Renal pelvis (tissue), 12 donors: ENCODE results near the gene KSR1. TPM values are rescaled to one million over a fixed set of nuclear protein-coding genes. Genes with fewer than 3 reads are reported as not detected.
A peak's percentile ranks its signal among the peaks of the same experiment; 100 is the strongest.
"Not testable (repeated sequence)": the region's sequence is repeated elsewhere in the genome, so short reads cannot be mapped to it uniquely, and the experiment has no call there.

Experiments used
- DNase-seq: peaks from one replicate; pipeline ENCODE4 v3.0.0-alpha.2; 2013
- long read RNA-seq, 16 experiments: transcript quantifications; one replicate each; lab custom pipeline, GENCODE V29; 2026
- polyA plus RNA-seq, 3 donors: library from polyadenylated mRNA; unstranded; fragments of 120-200 nt; gene quantifications; one replicate each; pipeline ENCODE4 v1.2.1, GENCODE V29; 2013; ENCODE audit not compliant: insufficient read length in 3 of 3

The KSR1 gene
- polyA plus RNA-seq, result 10 to 100 TPM; 44.8 to 79.0 (median 77.5) TPM
- long read RNA-seq, donor 1, result 0 reads
- long read RNA-seq, donor 2, partial matches to known transcripts, result 0 of 1 reads
- long read RNA-seq, donor 2, other reads (novel, unspliced or antisense), result 0 of 1 reads
- long read RNA-seq, donor 3, partial matches to known transcripts, result 0 of 1 reads
- long read RNA-seq, donor 3, other reads (novel, unspliced or antisense), result 0 of 1 reads
- long read RNA-seq, donor 4, partial matches to known transcripts, result 0 of 1 reads
- long read RNA-seq, donor 4, other reads (novel, unspliced or antisense), result 0 of 1 reads
- long read RNA-seq, donor 5, result 0 reads
- long read RNA-seq, donor 6, partial matches to known transcripts, result 6 of 6 reads
- long read RNA-seq, donor 6, other reads (novel, unspliced or antisense), result 0 of 6 reads
- long read RNA-seq, donor 7, partial matches to known transcripts, result 7 of 9 reads
- long read RNA-seq, donor 7, other reads (novel, unspliced or antisense), result 0 of 9 reads
- long read RNA-seq, donor 8, result 0 reads
- long read RNA-seq, donor 9, partial matches to known transcripts, result 0 of 1 reads
- long read RNA-seq, donor 9, other reads (novel, unspliced or antisense), result 0 of 1 reads
- long read RNA-seq, donor 10, partial matches to known transcripts, result 0 of 9 reads
- long read RNA-seq, donor 10, other reads (novel, unspliced or antisense), result 7 of 9 reads
- long read RNA-seq, donor 11, result 0 reads
- long read RNA-seq, donor 12, partial matches to known transcripts, result 9 of 11 reads
- long read RNA-seq, donor 12, other reads (novel, unspliced or antisense), result 0 of 11 reads
- long read RNA-seq, donor 13, partial matches to known transcripts, result 0 of 2 reads
- long read RNA-seq, donor 13, other reads (novel, unspliced or antisense), result 0 of 2 reads
- long read RNA-seq, donor 14, result 0 reads
- long read RNA-seq, donor 15, result 0 reads
- long read RNA-seq, donor 16, result 0 reads

DNA sequence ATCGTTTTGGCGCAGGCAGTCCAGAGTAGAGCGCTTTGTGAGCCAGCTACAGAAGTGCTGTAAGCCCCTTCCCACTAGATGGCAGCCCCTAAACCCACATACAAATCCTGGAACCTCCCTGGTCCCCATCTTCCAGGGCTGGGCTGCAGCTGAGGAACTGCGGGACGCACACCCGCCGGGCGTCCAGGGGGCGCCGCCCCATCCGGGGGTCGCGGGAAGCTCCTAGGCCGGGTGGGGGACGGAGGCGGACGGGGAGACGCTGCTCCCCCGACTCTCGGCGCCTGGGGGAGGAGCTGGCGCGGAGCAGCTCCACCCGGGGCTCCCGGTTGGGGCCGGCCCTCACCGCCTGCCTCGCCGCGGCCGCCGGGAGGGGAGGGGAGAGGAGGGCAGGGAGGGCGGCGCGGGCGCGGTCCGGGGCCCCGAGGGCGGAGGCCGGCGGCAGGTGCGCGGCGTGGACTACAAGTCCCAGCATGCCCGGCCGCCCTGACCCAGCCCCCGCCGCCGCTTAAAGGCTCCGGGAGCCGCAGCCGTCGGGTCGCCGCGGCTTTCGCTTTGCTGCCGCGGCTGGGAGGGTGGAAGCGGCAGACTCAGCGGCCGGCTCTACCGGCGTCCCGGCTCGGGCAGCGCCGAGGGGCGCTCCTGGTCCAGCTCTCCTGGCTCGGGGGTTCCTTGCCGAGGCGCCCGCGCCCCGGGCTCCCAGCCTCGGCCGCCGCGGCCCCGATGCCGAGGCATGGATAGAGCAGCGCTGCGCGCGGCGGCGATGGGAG lies at the start of gene KSR1:
KSR1 (plus strand) TSS at position 535 of the 767 bp plus-strand sequence; CDS start at position 731, 196 bp downstream.
- peak; percentile 89 for DNase-seq

DNA sequence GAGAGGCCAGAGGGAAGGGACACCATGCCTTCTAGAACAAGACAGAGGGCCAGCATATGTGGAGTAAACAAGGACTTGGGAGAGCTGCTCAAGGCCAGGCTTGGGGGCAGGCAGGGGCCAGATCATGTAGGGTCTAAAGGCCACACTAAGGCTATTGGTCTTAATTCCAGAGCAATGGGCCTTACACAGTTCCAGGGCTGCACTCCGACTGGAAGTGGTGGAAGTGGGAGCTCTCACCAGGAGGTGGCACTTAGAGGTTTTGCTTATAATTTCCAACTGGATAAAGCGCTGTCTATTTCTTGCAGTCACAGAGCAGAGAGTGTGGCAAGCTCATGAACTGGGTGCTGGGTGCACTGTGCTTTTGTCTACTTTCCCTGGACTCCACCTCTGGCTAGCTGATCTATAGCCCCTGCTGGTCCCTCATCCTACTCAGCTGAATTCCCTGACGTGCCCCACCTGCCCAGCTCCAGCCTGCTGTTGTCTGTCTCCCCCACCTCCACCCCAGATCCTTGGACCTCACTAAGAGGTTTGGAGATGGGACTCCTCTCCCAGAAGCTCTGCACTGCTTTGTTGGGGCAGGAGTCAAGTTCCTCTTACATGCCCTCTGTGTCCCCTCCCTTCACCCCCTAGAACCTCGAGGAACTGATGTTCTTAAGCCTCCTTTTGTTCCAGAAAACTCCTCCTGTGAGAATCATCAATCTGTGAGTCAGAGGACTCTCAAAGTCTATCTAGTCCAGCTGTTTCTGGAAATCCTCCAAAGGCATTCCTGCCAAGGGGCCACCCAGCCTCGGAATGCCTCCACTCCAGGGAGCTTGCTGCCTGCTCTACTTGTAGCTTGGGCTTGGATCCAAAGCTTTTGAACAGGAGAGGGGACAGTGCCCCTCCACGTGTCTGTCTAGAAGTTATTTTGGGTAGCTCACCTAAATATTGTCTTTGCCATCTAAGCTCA lies 48.1 kb upstream of the KSR1 start:
- DNase-seq, result no peak

DNA sequence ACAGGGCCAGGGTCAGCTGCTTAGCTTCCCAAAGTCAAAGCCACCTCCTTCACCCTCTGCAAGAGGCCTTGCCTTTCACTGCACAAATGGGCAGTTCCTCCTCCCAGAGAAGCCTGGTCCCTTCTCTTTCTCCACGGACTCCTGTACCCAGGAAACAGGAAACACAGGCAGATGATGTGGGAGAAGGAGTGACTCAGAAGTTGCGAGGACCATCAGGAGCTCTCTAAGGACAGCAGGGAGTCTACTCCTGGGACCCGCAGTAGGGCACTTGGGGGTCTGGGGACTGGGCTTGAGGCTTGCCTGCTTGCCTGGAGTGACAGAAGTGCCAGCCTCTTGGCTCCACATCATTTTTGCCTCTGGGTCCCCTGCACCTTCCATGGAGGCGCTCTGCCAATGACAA lies 47.4 kb upstream of the KSR1 start:
- no peak for DNase-seq

DNA sequence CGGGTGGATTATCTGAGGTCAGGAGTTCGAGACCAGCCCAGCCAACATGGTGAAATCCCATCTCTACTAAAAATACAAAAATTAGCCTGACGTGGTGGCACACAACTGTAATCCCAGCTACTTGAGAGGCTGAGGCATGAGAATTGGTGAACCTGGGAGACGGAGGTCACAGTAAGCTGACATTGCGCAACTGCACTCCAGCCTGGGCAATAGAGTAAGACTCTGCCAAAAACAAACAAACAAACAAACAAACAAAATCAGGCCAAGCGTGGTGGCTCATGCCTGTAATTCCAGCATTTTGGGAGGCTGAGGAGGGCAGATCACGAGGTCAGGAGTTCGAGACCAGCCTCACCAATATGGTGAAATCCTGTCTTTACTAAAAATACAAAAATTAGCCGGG lies 44.1 kb upstream of the KSR1 start:
- DNase-seq, result not testable (repeated sequence)

DNA sequence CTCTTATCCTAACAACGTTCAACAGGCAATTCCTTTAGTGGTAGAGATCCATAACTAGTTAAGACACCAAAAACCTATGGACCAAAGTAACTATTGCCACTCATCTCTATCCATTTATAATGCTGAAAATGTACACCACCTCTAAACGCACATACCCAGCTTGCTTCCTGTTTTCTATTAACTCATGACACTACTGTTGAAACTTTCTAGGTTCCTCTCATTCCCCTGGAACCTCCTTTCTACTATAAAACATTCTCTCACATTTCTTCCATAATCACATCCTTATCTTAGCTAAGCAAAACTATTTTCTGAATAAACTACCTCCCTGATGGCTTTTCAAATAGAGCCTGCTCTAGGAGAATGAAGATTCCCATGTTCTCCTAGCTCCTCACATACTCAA lies 42.9 kb upstream of the KSR1 start:
- DNase-seq, result no peak

DNA sequence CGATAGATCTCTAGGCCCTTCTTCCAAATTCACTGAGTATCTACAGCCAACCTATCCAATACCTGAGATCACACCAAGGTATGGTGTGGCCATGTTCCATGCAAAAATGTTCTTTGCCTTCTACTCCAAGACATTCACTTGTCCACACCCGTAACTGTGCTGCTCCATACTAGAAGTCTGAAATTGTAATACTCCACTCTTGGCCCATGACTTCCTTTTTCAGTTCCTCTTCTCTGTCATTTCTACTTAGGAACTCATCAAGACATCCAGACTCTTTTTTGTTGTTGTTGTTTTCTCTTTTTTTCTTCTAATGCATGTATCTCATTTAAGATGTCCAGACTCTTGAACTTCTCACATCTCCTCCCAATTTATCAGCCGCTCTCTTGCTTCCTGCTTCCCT lies 42.5 kb upstream of the KSR1 start:
- no peak for DNase-seq

DNA sequence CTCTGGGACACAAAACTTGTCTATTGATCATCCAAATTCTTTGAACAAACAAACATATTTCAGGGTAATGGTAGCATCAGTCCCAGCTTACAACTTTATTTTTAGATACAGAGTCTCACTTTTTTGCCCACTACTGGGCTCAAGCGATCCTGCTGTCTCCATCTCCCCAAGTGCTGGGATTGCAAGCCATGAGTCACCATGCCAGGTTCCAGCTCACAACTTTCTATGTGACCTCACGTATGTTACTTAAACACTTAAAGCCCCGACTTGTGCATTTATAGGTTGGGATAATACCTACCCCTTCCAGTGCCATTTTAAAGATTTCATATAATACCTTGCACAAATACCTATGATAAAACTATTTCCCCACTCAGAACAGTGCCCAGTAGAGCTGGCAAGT lies 42.0 kb upstream of the KSR1 start:
- no peak for DNase-seq

DNA sequence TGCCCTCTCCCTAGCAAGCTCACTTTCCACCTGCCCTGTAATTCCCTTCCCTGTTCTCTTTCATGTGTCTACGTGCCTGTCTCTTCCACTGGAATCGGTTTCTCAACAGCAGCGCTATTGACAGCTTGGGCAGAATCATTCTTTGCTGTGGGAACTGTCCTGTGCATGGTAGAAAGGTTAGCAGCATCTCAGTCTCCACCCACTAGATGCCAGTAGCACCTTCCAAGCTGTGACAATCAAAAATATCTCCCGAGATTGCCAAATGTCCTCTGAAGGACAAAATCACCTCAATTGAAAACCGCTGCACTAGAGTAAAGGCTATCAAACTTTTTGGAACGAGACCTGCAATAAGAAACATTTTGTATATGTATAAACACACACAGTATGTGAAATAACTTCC lies 41.6 kb upstream of the KSR1 start:
- DNase-seq, result no peak

DNA sequence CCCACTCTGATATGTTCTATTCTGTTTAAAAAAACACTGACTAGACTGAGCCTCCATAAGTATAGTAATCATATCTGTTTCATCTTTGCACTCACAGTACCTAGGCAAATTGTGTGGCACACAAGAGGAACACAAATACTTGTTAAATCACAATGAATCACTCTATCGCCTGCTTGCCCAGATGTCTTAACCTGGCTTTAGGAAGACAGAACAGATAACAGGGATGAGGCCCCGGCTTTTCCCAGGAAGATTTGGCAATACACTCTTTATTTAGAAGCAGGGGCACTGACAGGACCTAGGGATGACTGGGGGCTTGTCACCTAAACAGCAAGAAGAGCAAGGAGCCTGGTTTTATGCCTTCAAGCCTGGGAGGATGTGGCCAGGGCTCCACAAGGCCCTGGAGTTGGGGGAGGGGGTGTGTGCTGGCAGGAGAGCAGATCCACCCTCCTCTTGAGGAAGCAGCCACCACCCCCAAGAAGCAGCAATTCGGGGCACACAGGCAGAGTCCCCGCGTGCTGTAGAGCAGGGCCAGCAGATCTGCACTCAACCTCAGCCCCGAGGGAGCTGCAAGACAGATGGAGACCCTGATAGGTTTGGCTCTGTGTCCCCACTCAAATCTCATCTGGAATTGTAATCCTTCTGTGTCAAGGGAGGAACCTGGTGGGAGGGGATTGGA lies 41.0 kb upstream of the KSR1 start:
- DNase-seq, result no peak

DNA sequence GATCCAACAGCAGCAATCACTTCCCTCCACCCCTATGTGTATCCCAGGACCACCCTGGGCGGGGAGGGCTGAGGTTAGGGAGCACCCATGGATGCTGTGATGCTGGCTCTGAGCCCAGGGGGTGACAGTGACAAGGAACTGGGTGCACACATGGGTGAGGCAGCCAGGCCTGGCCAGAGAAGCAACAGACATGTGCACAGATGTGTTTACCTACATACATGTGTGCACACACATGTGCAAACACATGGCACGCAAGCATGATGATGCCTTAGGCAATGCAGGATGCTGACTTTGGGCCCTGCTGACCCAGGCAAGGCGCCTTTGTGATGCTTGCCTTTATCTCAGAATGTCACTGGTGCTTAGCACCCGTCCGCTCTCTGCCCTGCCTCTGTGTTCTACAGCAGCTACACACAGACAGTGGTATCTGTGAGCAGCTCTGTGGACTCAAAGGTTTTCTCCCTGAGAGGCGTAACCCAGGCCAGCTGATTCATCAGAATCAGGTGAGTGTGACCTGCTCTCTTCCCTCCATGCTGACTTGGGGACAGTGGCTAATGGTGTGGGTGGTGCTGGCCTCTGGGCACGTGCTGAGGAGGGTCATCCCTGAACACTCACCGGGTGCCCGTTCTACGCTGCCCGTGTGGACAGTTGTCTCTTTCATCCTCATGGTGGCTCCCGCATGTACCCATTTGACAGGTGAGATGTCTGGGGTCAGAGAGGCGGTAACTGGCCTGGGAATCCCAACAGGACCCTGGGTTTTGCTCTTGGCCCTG lies 38.5 kb upstream of the KSR1 start:
- no peak for DNase-seq

DNA sequence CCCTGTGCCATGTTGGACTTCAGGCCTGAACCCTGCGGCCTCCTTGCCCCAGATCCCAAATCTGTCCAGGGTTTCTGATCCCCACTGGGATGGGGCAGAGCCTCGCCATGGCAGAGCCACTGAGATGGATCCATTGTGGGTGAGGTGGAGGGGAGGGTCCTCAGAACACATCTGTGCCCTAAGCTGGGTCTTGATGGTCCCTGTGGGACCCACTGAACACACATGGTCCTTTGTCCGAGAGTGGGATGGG lies 38.0 kb upstream of the KSR1 start:
- no peak for DNase-seq

DNA sequence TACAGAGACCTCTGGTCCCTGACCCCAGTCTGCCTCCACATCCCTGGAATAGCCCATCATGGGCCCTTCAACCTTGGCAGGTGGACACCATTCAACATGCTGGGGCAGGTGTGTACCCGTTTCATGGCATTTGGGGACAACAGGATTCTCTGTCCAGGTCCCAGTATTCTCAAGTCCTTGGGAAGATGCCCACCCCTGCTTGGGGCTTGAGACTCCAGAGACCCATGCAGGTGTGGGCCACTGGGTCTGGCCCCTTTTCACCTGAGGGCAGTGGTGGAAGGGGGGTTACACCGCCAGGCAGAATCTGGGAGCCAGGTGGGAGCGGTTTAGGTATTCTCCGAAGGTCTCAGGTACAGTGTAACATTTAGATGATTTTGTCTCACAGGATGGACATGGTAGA lies 37.1 kb upstream of the KSR1 start:
- DNase-seq, result no peak

DNA sequence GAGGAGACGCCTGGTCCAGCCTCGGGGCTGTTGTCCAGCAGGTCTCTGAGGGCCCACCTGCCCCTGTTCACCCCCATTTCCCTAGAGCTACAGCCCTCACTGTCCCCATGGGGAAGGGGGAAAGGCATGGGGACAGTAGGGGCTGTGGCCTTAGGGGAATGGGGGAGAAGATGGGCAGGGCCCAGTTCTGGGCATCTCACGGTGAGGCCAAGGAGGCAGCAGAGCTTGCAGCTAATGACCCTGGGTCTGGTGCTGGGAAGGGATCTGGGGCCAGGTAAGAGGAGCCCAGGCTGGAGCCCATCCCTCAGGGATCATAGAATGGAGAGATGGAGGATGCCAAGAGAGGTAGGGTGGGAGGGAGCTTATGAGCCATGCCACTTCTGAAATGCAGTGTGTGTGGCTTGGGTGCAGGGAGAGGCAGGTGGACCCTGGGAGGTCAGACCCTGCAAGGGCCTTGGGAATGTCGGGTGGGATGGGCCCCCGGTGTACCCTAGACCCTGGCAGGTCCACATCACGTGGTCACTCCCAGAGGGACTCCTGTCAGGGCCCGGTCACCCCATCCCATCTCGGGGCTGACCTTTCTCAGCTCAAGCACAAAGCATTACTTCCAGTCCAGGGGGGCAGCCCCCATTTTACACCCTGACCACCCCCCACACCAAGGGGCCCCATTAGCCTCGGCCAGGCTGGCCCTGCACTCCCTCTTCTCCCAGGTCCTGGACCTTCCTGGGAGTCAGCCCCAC lies 35.9 kb upstream of the KSR1 start:
- no peak for DNase-seq

DNA sequence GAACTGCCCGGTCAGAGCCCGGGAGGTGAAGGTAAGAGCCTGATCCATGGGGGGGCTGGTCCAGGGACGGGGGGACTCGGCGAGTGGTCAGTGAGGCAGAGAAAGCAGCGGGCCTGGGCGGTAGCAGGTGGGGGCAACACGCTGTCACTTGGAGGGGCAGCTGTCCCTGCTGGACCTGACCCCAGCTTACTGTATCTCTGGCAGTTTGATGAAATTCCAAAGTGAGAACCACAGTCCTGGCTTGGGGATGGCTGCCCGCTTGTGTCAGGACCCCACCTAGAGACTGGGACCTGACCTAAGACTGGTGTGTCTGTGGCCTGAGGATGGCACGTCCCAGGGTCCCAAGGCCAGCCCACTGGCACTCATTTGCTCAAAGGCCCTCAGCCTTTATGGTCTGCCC lies 35.1 kb upstream of the KSR1 start:
- DNase-seq, result no peak

DNA sequence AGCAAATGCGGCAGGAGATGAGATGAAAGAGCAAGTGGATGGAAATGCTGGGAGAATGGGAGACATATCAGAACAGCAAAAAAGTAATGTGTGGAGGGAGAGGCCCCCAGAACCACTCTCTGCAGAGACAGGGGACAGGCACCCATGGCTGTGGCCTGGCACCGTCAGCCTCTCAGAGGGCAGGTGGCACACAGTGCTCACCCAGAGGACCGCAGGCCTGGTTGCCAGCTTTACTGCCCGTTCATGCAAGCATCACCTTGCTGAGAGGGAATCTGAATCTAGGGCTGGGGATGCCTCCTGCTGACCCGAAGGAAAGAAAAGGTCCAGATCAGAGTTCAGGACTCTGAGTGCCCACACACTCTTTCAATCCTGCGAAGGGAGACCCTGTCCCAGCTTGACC lies 34.6 kb upstream of the KSR1 start:
- not testable (repeated sequence) for DNase-seq

DNA sequence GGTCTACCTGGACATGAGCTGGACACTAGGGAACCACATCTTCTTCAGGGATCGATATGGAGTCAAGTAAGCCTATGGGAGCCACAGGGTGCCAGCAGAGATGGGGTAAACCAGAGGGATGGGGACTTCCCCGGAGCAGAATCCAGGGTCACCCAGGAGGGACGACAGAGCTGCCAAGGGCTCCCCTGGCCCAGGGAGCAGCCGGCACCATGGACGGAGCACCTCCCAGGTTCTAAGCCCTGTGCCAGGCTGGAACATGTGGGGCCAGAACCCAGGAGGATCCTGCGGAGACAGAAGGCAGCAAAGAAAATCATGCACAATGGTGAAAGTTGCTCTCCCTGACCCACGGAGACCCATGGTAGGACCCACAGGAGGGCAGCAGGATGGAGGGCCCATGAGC lies 33.6 kb upstream of the KSR1 start:
- no peak for DNase-seq

DNA sequence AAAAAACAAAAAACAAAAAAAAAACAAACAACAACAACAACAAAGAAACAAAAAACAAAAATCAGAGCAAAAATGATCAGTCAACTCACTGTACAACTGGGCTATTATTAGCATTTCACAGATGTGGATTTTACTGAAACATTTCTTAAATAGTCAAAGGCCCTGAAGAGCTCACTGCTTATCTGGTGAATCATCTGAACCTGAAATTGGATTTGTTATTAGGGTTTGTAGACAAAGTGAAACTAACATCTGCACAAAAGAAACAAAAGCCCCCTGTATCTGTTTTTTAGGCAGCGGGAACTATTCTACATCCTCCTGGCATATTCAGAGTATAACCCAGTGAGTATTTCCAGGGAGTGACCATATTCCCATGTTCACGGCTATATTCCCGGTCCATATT lies 32.6 kb upstream of the KSR1 start:
- no peak for DNase-seq

DNA sequence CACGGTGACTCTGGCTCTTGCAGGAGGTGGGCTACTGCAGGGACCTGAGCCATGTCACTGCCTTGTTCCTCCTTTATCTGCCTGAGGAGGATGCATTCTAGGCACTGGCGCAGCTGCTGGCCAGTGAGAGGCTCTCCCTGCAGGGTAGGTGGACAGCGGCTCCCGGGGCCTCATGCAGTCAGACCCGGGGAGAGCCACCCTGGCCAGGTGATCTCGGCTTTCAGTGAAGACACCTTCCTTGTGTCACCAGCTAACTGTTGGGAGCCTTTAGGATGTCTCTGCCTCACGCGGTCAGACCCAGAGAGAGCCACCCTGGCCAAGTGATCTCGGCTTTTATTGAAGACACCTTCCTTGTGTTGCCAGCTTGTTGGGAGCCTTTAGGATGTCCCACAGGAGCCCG lies 31.7 kb upstream of the KSR1 start:
- no peak for DNase-seq

DNA sequence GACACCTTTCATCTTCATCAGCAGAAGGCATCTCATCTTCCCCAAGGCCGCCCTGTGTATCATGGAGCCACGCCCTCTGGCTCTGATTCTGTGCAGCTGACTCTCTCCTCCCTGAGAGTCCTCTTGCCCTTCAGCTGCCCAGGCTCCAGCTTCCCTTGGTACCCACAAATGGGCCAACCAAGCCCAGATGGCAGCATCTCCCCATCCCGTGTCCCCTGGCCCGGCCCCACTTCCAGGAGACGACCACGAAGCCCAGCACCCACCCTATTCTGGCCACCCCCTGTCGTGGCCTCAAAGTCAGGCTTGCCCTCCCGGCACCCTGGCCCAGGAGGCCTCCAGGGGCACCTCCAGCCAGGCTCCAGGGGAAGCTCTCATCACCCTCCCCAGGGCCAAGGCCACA lies 31.3 kb upstream of the KSR1 start:
- no peak for DNase-seq
